ENCODE data around the gene ZNF30. TPM values are rescaled to one million over a fixed set of nuclear protein-coding genes. Genes with fewer than 3 reads are reported as not detected.

ZNF30 gene
- total RNA-seq: 1.2 and 3.2 TPM in 2 replicates

GRCh38 chr19:34926685-34927375, at the start of gene ZNF30:
TSS of gene ZNF30 (plus strand) at chr19:34926903. CDS start at chr19:34929948, 3,045 bp downstream.

GRCh38 chr19:34963573-34964406, 37.1 kb downstream of the ZNF30 start, which contains the start of gene ZNF792:
TSS of gene ZNF792 (minus strand) at chr19:34964229. CDS start at chr19:34963662, 567 bp downstream.

Other genes with a start within 250 kb of the ZNF30 start
- not detected in 2 replicates for gene SCGB2B2, start 249.7 kb upstream of the ZNF30 start, total RNA-seq
- gene ZNF302, start 249.2 kb upstream of the ZNF30 start, total RNA-seq: 7.1 and 15.8 TPM in 2 replicates
- 8.5 and 19.0 TPM in 2 replicates for gene ZNF181, start 192.7 kb upstream of the ZNF30 start, total RNA-seq
- 6.5 and 12.3 TPM in 2 replicates for gene ZNF599, start 153.7 kb upstream of the ZNF30 start, total RNA-seq
- gene ZNF792, start 37.3 kb downstream of the ZNF30 start, total RNA-seq: 3.7 and 3.8 TPM in 2 replicates
- gene GRAMD1A, start 73.4 kb downstream of the ZNF30 start, total RNA-seq: 41.0 and 44.0 TPM in 2 replicates
- gene SCN1B, start 103.6 kb downstream of the ZNF30 start, total RNA-seq: 3.8 and 5.9 TPM in 2 replicates
- gene HPN, start 114.8 kb downstream of the ZNF30 start, total RNA-seq: not detected in 2 replicates
- gene FXYD3, start 188.9 kb downstream of the ZNF30 start, total RNA-seq: 0.39 TPM in 1 of 2 replicates, not detected in the other
- not detected in 2 replicates for gene LGI4, start 208.2 kb downstream of the ZNF30 start, total RNA-seq
- gene FXYD1, start 211.9 kb downstream of the ZNF30 start, total RNA-seq: 20.4 TPM in 1 of 2 replicates, not detected in the other
- not detected in 2 replicates for gene FXYD7, start 216.4 kb downstream of the ZNF30 start, total RNA-seq
- gene FXYD5, start 227.8 kb downstream of the ZNF30 start, total RNA-seq: 85.0 and 149 TPM in 2 replicates

Data from epithelial cell of alveolus of lung (primary cell).